HG03045 (cell line): ENCODE measurements around the gene ASB13.

Experiments
- ATAC-seq: cut with Tn5 transposase; IDR thresholded peaks from one replicate; pipeline ENCODE4 v1.9.1; 2021; ENCODE audit warnings: mild to moderate bottlenecking, moderate library complexity; ENCODE audit not compliant: unreplicated experiment

The ASB13 gene

GRCh38 chr10:5670662-5671375 lies 4.4 kb upstream of the ASB13 start:
- no peak for ATAC-seq

DNA sequence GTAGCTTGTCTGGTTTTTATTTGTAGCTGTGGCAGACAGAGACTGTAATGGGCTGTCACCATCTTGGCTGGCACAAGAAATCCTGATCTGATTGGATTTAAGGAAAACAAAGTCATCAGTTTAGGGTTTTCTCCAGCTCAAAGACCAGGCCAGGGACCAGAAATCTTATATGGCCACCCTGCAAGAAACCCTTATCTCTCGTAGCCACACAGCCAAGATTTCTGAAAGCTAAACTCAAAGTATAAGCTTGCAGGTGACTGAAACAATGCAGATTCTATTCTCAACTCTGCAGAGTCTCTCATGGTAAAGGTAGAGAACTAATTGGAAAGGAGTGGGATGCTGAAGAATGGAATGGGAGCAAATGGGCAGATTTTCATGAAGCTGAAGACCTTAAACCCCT lies 3.2 kb upstream of the ASB13 start:
- ATAC-seq, result no peak

DNA sequence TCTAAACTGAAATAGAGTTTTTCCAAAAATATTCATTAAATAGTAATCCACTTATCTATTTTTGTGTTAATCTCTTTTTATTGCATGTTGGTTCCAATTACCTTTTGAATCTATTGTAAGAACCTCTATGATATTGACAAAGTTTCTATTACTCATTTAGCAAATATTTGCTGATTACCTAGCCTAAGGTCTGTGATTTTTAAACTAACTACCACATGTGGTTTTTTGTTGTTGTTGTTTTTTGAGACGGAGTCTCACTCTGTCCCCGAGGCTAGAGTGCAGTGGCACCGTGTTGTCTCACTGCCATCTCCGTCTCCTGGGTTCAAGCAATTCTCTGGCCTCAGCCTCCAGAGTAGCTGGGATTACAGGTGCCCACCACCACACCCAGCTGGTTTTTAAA lies 2.0 kb upstream of the ASB13 start:
- ATAC-seq, result no peak

- no peak for ATAC-seq
Measured at GRCh38 chr10:5666841-5667630, 641 bp upstream of the ASB13 start.

DNA sequence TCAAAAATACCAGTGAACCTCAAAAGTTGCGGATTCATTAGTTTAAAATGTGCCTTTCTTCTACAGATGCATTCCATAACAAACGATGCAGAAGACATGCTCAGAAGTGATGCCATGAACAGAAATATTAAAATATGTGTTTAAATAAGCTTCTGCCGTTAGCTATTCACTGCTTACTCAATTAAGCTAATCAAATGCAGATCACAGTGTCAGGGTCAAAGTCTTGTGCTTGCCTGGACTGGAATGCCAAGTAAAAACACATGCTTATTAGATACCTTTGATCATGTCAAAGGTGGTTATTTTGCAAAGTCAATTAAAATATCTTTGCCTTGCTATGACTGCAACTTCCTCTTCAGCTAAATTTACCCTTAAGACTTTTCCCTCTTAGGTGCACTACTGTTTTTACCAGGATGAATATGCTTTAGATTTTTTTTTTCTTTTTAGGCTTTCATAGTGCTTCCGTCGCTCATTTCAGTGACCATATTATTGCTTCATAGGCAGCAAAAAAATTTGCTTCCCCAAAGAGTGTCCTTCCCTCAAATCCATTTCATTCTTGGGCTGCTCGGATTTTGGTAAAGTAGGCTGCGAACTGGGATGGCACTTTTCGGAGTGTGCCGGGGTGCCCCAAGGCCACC lies 905 bp downstream of the ASB13 start:
- no peak for ATAC-seq

- ATAC-seq, result no peak
Measured at GRCh38 chr10:5663692-5664427, 2.5 kb downstream of the ASB13 start.

GRCh38 chr10:5662708-5663579 lies 3.5 kb downstream of the ASB13 start:
- ATAC-seq, result no peak

DNA sequence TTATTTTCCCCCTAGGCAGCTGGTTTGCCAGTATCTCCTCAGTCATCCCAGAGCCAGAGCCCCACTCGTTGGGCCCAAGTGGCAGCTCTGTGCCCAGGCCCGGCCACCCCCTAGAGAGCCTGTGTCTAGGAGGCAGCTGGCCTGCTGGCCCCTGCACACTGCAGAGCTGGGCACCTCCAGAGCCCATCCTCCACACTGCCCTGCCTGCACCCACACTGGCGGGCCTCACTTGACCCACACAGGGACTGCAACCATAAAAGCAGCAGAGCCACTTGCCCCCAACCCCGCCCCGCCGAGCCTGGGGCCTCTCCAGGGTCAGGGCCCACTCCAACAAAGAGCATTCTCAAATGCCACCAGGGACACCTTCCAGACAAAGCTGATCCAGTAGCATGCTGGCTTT lies 5.4 kb downstream of the ASB13 start:
- no peak for ATAC-seq

- ATAC-seq, result peak; percentile 43
Measured at GRCh38 chr10:5659702-5660528, 6.5 kb downstream of the ASB13 start.

DNA sequence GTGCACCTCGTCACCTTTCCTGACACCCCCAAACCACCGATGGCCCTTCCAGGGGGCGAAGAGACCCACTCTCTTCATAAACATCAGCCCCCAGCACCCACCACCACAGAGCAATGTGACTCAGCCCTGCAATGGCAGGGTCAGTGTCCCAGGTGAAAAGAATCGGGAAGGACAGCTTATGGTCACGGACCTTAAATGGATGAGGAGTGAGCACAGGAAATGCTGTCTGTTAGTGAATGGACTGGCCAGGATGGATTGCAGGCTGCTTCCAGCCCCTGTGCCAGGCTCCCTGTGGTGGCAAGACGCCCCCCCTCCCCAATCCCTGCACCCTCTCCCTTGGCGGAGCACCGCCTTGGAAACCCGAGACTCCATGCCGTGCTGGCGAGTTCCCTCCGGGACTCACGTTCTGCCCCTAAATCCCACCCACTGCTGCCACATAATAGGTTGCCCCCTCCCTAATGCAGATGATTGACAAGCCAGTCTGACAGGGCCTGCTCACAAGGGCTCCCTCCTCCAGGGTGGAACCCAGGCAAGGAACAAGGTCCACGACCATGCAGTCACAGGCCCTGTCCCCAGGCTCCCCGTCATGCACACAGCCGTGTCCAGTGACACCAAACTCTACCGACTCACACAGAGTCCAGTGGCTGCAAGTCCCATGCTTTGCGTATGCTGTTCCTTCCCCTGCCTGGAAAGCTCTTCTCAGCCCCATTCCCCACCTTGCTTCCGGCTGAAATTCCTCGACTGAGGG lies 7.3 kb downstream of the ASB13 start:
- ATAC-seq, result no peak

- ATAC-seq, result no peak
Measured at GRCh38 chr10:5656737-5657579, 9.4 kb downstream of the ASB13 start.

DNA sequence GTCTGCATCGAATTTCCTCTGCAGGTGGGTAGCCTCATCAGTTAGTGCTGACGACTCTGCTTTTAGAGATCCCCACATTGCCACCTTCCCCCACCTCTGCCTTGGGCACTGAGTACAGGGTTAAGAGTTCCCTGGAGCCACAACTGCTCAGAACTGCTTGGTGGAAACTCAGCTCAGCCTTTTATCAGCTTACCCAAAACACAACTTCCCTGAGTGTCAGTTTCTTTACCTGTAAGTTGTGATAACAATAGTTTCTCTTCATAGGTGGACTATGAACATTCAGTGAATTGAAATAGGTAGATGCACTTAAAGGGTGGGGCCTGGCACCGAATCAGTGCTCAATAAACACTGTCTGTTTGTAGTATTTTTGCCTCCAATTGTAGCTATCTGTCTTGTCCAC lies 11.3 kb downstream of the ASB13 start:
- no peak for ATAC-seq

- no peak for ATAC-seq
Measured at GRCh38 chr10:5654218-5654755, 12.1 kb downstream of the ASB13 start.

- no peak for ATAC-seq
Measured at GRCh38 chr10:5652746-5653145, 13.6 kb downstream of the ASB13 start.

- no peak for ATAC-seq
Measured at GRCh38 chr10:5651388-5651764, 15.0 kb downstream of the ASB13 start.

DNA sequence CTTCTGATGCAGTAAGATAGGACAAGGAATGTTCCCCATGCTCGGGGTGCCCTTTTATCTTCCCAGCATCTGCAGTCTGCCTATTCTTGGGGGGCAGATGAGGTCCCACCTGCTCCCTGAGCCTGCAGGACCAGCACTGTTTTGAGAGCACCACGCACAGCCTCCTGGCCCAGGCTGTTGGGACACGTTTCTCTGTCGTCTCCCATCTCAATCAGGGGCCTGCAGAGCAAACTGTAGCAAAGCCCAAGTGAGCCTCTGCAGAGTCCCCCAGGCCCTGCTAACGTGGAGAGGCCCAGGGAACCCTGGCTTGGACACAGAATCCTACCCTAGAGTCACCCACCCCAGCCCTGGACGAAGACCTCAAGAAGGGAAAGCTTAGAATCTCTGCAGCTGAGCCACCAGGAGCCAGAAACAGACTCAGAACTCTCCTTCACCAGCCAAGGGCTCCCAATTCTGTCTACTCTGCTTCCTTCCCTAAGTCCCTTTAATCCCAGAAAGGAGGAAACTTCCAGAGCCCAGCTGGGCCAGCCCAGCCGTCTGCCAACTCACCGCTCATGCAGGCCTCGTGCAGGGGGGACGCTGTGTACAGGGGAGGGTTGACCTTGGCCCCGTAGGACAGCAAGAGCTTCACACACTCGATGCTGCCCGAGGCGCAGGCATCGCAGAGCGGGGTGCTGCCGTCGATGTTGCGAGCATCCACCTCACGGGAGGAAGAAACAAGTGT lies 15.6 kb downstream of the ASB13 start:
- ATAC-seq, result no peak

GRCh38 chr10:5649746-5650145 lies 16.6 kb downstream of the ASB13 start:
- no peak for ATAC-seq
